HEK293 (cell line): ENCODE data around the gene MTMR12.
A peak's percentile ranks its signal among the peaks of the same experiment; 100 is the strongest.

Experiments
- CTCF ChIA-PET: fragments of 350-600 bp; formaldehyde crosslinking; extraction: SDS; loops from one replicate; lab custom pipeline; 2021; ENCODE audit warnings: antibody characterized with exemption; lab: Yijun Ruan, JAX
- POLR2A ChIA-PET: fragments of 300-600 bp; formaldehyde crosslinking; extraction: SDS; loops from one replicate; lab custom pipeline; 2020; ENCODE audit warnings: antibody characterized with exemption, inconsistent platforms; lab: Yijun Ruan, JAX
- H3K27ac ChIP-seq: fragments of 200-500 bp; sonication (Bioruptor generic); 2 replicates; pipeline ENCODE4 v1.5.1; 2014; ENCODE audit warnings: low read depth, low read length, control low read depth, inconsistent platforms; ENCODE audit errors: extremely low read depth
- H3K36me3 ChIP-seq, 2 experiments: fragments of 200-500 bp in 1 of 2; sonication (Bioruptor generic) in 1 of 2; 1 replicate in 1 of 2; 2 replicates in 1 of 2; pipeline ENCODE4 v1.5.1; 2014 to 2017; ENCODE audit warnings: inconsistent platforms in 2 of 2, low read length in 2 of 2; ENCODE audit not compliant: control insufficient read depth in 2 of 2, insufficient read depth in 1 of 2
- H3K4me1 ChIP-seq: fragments of 200-500 bp; sonication (Bioruptor generic); 2 replicates; pipeline ENCODE4 v1.5.1; 2014; ENCODE audit warnings: mild to moderate bottlenecking, low read length, inconsistent platforms; ENCODE audit not compliant: control insufficient read depth, insufficient read depth
- H3K4me3 ChIP-seq: 2 replicates; pipeline ENCODE4 v1.5.1; 2011; ENCODE audit warnings: low read depth, mild to moderate bottlenecking, control low read depth, low read length, moderate library complexity
- H3K9me3 ChIP-seq: fragments of 200-500 bp; sonication (Bioruptor generic); 2 replicates; pipeline ENCODE4 v1.5.1; 2014; ENCODE audit warnings: low read depth, low read length, inconsistent platforms; ENCODE audit not compliant: control insufficient read depth, insufficient read depth
- GLIS1 ChIP-seq: fragments of 450-650 bp; formaldehyde crosslinking; IDR thresholded peaks from 2 replicates; pipeline ENCODE4 v1.5.1; 2016; ENCODE audit warnings: missing biosample characterization, missing genetic modification characterization
- IKZF3 ChIP-seq: fragments of 450-650 bp; IDR thresholded peaks from 2 replicates; pipeline ENCODE4 v1.5.0; 2018; ENCODE audit warnings: missing biosample characterization, mild to moderate bottlenecking, missing genetic modification characterization, moderate library complexity
- SCRT1 ChIP-seq: fragments of 450-650 bp; formaldehyde crosslinking; IDR thresholded peaks from 2 replicates; pipeline ENCODE4 v1.5.1; 2016; ENCODE audit warnings: missing biosample characterization, missing genetic modification characterization, borderline replicate concordance
- YY2 ChIP-seq: fragments of 450-650 bp; formaldehyde crosslinking; IDR thresholded peaks from 2 replicates; pipeline ENCODE4 v1.5.1; 2016; ENCODE audit warnings: missing biosample characterization, missing genetic modification characterization
- ZIC2 ChIP-seq: fragments of 450-650 bp; formaldehyde crosslinking; IDR thresholded peaks from 2 replicates; pipeline ENCODE4 v1.5.1; 2016; ENCODE audit warnings: missing biosample characterization, missing genetic modification characterization
- ZNF155 ChIP-seq: fragments of 450-650 bp; formaldehyde crosslinking; IDR thresholded peaks from 2 replicates; pipeline ENCODE4 v1.5.1; 2016; ENCODE audit warnings: missing biosample characterization, missing genetic modification characterization
- ZNF645 ChIP-seq: fragments of 450-650 bp; formaldehyde crosslinking; IDR thresholded peaks from 2 replicates; pipeline ENCODE4; 2016; ENCODE audit warnings: missing biosample characterization, missing genetic modification characterization
- ZNF704 ChIP-seq: fragments of 450-650 bp; formaldehyde crosslinking; IDR thresholded peaks from 2 replicates; pipeline ENCODE4 v1.5.1; 2016; ENCODE audit warnings: missing biosample characterization, missing genetic modification characterization
- ZNF792 ChIP-seq: fragments of 450-650 bp; formaldehyde crosslinking; IDR thresholded peaks from 2 replicates; pipeline ENCODE4 v1.5.1; 2016; ENCODE audit warnings: missing biosample characterization, missing genetic modification characterization
- ZSCAN23 ChIP-seq: fragments of 450-650 bp; formaldehyde crosslinking; IDR thresholded peaks from 2 replicates; pipeline ENCODE4 v1.5.1; 2016; ENCODE audit warnings: missing biosample characterization, missing genetic modification characterization
- TF ChIP-seq, protein P1 (sequence below): fragments of 450-650 bp; formaldehyde crosslinking; IDR thresholded peaks from 2 replicates; pipeline ENCODE4 v1.5.1; 2016; ENCODE audit warnings: missing biosample characterization, missing genetic modification characterization
- TF ChIP-seq, protein P2 (sequence below): fragments of 450-650 bp; formaldehyde crosslinking; conservative IDR thresholded peaks from 2 replicates; pipeline ENCODE4 v1.5.1; 2016; ENCODE audit warnings: low read depth, missing biosample characterization, missing genetic modification characterization

Gene MTMR12

DNA sequence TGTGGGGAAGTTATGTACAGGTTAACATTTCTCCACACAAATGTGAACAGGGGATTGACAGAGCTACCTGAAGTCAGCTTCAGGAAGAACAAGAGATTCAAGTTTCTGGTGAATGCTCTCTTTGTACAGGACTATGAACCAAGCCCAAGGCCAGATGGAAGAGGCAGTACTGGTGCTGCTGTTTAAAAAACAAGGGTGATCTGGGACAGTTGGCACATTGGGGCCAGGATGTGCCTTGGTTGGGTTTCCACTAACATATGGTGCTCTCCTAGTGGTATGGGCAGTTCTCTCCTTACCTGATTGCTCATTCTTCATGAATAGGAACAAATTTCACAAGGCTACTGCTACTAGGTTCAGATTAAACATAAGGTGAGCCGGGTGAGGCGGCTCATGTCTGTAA, 40.0 kb downstream of the MTMR12 start:
- Histone ChIP-seq H3K4me3 (no peak overlapping the region), H3K36me3 (peaks cover 37 to 56% of the 10 kb centered on the region in 2 experiments), H3K4me1 (no peaks in the 10 kb centered on the region)
- TF ChIP-seq ZNF704 (no peak), SCRT1 (tag by site-specific recombination) (no peak), IKZF3 (no peak), ZSCAN23 (tag by site-specific recombination) (no peak), ZNF155 (tag by site-specific recombination) (no peak)
- TF ChIP-seq, protein P1, sequence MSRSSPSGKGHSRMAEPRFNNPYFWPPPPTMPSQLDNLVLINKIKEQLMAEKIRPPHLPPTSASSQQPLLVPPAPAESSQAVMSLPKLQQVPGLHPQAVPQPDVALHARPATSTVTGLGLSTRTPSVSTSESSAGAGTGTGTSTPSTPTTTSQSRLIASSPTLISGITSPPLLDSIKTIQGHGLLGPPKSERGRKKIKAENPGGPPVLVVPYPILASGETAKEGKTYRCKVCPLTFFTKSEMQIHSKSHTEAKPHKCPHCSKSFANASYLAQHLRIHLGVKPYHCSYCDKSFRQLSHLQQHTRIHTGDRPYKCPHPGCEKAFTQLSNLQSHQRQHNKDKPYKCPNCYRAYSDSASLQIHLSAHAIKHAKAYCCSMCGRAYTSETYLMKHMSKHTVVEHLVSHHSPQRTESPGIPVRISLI (tag by site-specific recombination), result no peak
- TF ChIP-seq, protein P2, sequence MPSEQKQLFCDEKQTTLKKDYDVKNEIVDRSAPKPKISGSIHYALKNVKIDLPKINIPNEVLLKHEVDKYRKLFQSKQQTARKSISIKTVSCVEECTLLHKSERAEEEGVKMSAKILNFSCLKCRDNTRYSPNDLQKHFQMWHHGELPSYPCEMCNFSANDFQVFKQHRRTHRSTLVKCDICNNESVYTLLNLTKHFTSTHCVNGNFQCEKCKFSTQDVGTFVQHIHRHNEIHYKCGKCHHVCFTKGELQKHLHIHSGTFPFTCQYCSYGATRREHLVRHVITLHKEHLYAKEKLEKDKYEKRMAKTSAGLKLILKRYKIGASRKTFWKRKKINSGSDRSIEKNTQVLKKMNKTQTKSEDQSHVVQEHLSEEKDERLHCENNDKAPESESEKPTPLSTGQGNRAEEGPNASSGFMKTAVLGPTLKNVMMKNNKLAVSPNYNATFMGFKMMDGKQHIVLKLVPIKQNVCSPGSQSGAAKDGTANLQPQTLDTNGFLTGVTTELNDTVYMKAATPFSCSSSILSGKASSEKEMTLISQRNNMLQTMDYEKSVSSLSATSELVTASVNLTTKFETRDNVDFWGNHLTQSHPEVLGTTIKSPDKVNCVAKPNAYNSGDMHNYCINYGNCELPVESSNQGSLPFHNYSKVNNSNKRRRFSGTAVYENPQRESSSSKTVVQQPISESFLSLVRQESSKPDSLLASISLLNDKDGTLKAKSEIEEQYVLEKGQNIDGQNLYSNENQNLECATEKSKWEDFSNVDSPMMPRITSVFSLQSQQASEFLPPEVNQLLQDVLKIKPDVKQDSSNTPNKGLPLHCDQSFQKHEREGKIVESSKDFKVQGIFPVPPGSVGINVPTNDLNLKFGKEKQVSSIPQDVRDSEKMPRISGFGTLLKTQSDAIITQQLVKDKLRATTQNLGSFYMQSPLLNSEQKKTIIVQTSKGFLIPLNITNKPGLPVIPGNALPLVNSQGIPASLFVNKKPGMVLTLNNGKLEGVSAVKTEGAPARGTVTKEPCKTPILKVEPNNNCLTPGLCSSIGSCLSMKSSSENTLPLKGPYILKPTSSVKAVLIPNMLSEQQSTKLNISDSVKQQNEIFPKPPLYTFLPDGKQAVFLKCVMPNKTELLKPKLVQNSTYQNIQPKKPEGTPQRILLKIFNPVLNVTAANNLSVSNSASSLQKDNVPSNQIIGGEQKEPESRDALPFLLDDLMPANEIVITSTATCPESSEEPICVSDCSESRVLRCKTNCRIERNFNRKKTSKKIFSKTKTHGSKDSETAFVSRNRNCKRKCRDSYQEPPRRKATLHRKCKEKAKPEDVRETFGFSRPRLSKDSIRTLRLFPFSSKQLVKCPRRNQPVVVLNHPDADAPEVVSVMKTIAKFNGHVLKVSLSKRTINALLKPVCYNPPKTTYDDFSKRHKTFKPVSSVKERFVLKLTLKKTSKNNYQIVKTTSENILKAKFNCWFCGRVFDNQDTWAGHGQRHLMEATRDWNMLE, result no peak
- TF ChIP-seq, all 188 proteins: peak for 0
- ChIA-PET CTCF (no interaction called here), POLR2A (no interaction called here)
- Histone ChIP-seq H3K9me3 (no peaks in the 10 kb centered on the region), H3K27ac (no peak overlapping the region)

DNA sequence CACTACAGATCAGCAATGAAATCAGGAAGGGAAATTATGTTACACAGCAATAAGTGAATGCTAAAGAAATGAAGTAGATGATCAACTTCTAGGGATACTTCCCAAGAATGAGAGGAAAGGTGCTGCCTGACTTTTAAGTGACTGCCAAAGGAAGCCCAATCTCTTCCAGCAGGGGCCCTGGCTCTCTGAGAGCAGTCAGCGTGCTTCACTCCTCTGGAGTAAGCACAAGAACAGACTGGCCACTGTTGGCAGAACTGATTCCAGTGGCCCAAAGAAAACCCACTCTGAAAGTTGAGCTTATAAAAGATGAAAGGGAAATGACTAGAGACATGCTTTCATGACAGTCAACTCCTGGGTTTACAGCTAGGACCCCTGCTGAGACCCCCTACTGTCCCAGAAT, 41.8 kb downstream of the MTMR12 start:
- H3K4me3 ChIP-seq, result no peak overlapping the region
- no peak overlapping the region for H3K27ac ChIP-seq
- peaks cover 53 to 65% of the 10 kb centered on the region in 2 experiments for H3K36me3 ChIP-seq
- POLR2A ChIA-PET, result no interaction called here
- H3K9me3 ChIP-seq, result no peaks in the 10 kb centered on the region
- no peaks in the 10 kb centered on the region for H3K4me1 ChIP-seq
- 0 out of 2 replicates have a peak, but pooled peaks have one; percentile 21 for TF ChIP-seq GLIS1 (tag by site-specific recombination)
- TF ChIP-seq YY2 (tag by site-specific recombination), result no peak
- TF ChIP-seq ZNF792, result no peak
- TF ChIP-seq ZIC2 (tag by site-specific recombination), result peak; percentile 43; the same call in 1 of the 2 replicates
- CTCF ChIA-PET, result interaction anchor here (1.4 kb wide), 1 partner anchor 38 kb away, joined by 6 read pairs; no protein-coding TSS in a partner anchor

DNA sequence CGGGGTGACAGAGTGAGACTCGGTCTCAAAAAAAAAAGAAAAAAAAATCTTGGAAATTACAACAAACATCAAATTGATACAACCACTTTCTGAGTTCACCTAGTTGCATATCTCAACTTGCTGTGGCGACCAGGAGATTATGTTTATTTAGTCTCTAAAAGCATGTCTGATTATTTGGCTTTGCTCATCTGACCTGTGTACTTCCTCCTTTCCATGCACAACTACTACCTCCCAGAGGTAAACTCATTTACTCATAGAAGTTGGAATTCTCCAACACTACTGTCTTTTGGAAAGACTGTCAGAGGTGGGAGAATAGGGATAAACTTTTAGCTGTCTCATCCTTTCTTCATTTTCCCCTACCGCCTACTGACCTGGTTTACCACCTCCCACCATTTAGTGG, 42.6 kb downstream of the MTMR12 start:
- Histone ChIP-seq H3K9me3 (no peaks in the 10 kb centered on the region), H3K36me3 (peaks cover 58 to 73% of the 10 kb centered on the region in 2 experiments), H3K4me1 (no peaks in the 10 kb centered on the region), H3K4me3 (no peak overlapping the region), H3K27ac (no peak overlapping the region)
- POLR2A ChIA-PET, result no interaction called here
- CTCF ChIA-PET, result interaction anchor here (1.4 kb wide), 1 partner anchor 38 kb away, joined by 6 read pairs; no protein-coding TSS in a partner anchor
- TF ChIP-seq ZNF645 (tag by site-specific recombination), result no peak
